GM19452 (cell line): ENCODE measurements around the gene CHD6.

Experiments
- ATAC-seq: cut with Tn5 transposase; IDR thresholded peaks from one replicate; pipeline ENCODE4 v1.9.1; 2021; ENCODE audit not compliant: unreplicated experiment

CHD6 gene

GRCh38 chr20:41373931-41374920 is 244.0 kb downstream of the CHD6 start:
- ATAC-seq = no peak

GRCh38 chr20:41373251-41373783 is 244.9 kb downstream of the CHD6 start:
- no peak for ATAC-seq

- ATAC-seq = no peak
These were observed 246.8 kb downstream of the CHD6 start for GRCh38 chr20:41371371-41371770.

GRCh38 chr20:41370176-41370575 is 248.0 kb downstream of the CHD6 start:
- no peak for ATAC-seq

GRCh38 chr20:41369673-41370072 is 248.5 kb downstream of the CHD6 start:
- ATAC-seq = no peak

- no peak for ATAC-seq
These were observed 250.2 kb downstream of the CHD6 start for GRCh38 chr20:41367956-41368355.

- no peak for ATAC-seq
These were observed 250.8 kb downstream of the CHD6 start for GRCh38 chr20:41367393-41367695.

GRCh38 chr20:41366546-41367392 is 251.4 kb downstream of the CHD6 start, which contains the start of gene EMILIN3:
EMILIN3 (minus strand) TSS chr20:41366818; CDS start chr20:41366634, 184 bp downstream.
- ATAC-seq = no peak

- no peak for ATAC-seq
These were observed 252.2 kb downstream of the CHD6 start for GRCh38 chr20:41365777-41366545.

- ATAC-seq = no peak
These were observed 253.0 kb downstream of the CHD6 start for GRCh38 chr20:41364967-41365765.

- no peak for ATAC-seq
These were observed 253.8 kb downstream of the CHD6 start for GRCh38 chr20:41364236-41364855.

GRCh38 chr20:41363601-41364000 is 254.6 kb downstream of the CHD6 start:
- no peak for ATAC-seq

GRCh38 chr20:41362748-41363140 is 255.4 kb downstream of the CHD6 start:
- no peak for ATAC-seq

- ATAC-seq = no peak
These were observed 256.1 kb downstream of the CHD6 start for GRCh38 chr20:41361757-41362747.

GRCh38 chr20:41360831-41361756 is 257.1 kb downstream of the CHD6 start:
- ATAC-seq = no peak

- no peak for ATAC-seq
These were observed 258.6 kb downstream of the CHD6 start for GRCh38 chr20:41359541-41360011.

- no peak for ATAC-seq
These were observed 259.5 kb downstream of the CHD6 start for GRCh38 chr20:41358717-41359116.
